ENCODE results near the gene MEIS2. TPM values are rescaled to one million over a fixed set of nuclear protein-coding genes. Genes with fewer than 3 reads are reported as not detected.

The MEIS2 gene
- total RNA-seq, 2 experiments from 2014 or later: not detected

GRCh38 chr15:37056177-37057121, 43.9 kb downstream of the MEIS2 start:
- intact Hi-C loops (cut with micrococcal nuclease): no loop called here
- H3K9me3 Mint-ChIP-seq: no peaks in the 10 kb centered on the region
- no peaks in the 10 kb centered on the region for H3K4me1 Mint-ChIP-seq (ENCODE audit: low read depth)
- no peak overlapping the region for H3K27ac Mint-ChIP-seq
- ChIA-PET POLR2A (no interaction called here), CTCF (no interaction called here)
- H3K36me3 Mint-ChIP-seq: no peaks in the 10 kb centered on the region
- no peak for DNase-seq
- peaks cover 1% of the 10 kb centered on the region for H3K27me3 Mint-ChIP-seq
- no peak overlapping the region for H3K4me3 Mint-ChIP-seq

- ChIA-PET POLR2A (no interaction called here), CTCF (no interaction called here)
- no peak for DNase-seq
- peaks cover 1% of the 10 kb centered on the region for H3K27me3 Mint-ChIP-seq
- no peaks in the 10 kb centered on the region for H3K9me3 Mint-ChIP-seq
- intact Hi-C loops (cut with micrococcal nuclease): no loop called here
- no peaks in the 10 kb centered on the region for H3K4me1 Mint-ChIP-seq (ENCODE audit: low read depth)
- H3K4me3 Mint-ChIP-seq: no peak overlapping the region
- H3K27ac Mint-ChIP-seq: no peak overlapping the region
- H3K36me3 Mint-ChIP-seq: no peaks in the 10 kb centered on the region
Observed at GRCh38 chr15:37055481-37055880, 44.9 kb downstream of the MEIS2 start.

- intact Hi-C loops (cut with micrococcal nuclease): no loop called here
- Mint-ChIP-seq H3K27ac (no peak overlapping the region), H3K9me3 (no peaks in the 10 kb centered on the region), H3K27me3 (peaks cover 1% of the 10 kb centered on the region), H3K4me3 (no peak overlapping the region), H3K36me3 (no peaks in the 10 kb centered on the region), H3K4me1 (ENCODE audit: low read depth) (no peaks in the 10 kb centered on the region)
- ChIA-PET CTCF (no interaction called here), POLR2A (no interaction called here)
- no peak for DNase-seq
Observed at GRCh38 chr15:37054336-37054735, 46.0 kb downstream of the MEIS2 start.

GRCh38 chr15:37053166-37053565, 47.2 kb downstream of the MEIS2 start:
- no peak overlapping the region for H3K4me3 Mint-ChIP-seq
- no peaks in the 10 kb centered on the region for H3K9me3 Mint-ChIP-seq
- ChIA-PET CTCF (no interaction called here), POLR2A (no interaction called here)
- DNase-seq: no peak
- intact Hi-C loops (cut with micrococcal nuclease): no loop called here
- H3K27me3 Mint-ChIP-seq: peaks cover 1% of the 10 kb centered on the region
- no peak overlapping the region for H3K27ac Mint-ChIP-seq
- no peaks in the 10 kb centered on the region for H3K4me1 Mint-ChIP-seq (ENCODE audit: low read depth)
- H3K36me3 Mint-ChIP-seq: no peaks in the 10 kb centered on the region

GRCh38 chr15:37050345-37050744, 50.0 kb downstream of the MEIS2 start:
- peaks cover 7% of the 10 kb centered on the region for H3K27me3 Mint-ChIP-seq
- ChIA-PET POLR2A (no interaction called here), CTCF (no interaction called here)
- no peaks in the 10 kb centered on the region for H3K4me1 Mint-ChIP-seq (ENCODE audit: low read depth)
- H3K27ac Mint-ChIP-seq: no peak overlapping the region
- no peaks in the 10 kb centered on the region for H3K36me3 Mint-ChIP-seq
- DNase-seq: no peak
- no peaks in the 10 kb centered on the region for H3K9me3 Mint-ChIP-seq
- no peak overlapping the region for H3K4me3 Mint-ChIP-seq
- intact Hi-C loops (cut with micrococcal nuclease): no loop called here

GRCh38 chr15:37046876-37047614, 53.3 kb downstream of the MEIS2 start:
- DNase-seq: no peak
- no peak overlapping the region for H3K4me3 Mint-ChIP-seq
- intact Hi-C loops (cut with micrococcal nuclease): no loop called here
- H3K27ac Mint-ChIP-seq: no peak overlapping the region
- H3K36me3 Mint-ChIP-seq: no peaks in the 10 kb centered on the region
- peaks cover 9% of the 10 kb centered on the region for H3K27me3 Mint-ChIP-seq
- ChIA-PET POLR2A (no interaction called here), CTCF (no interaction called here)
- H3K4me1 Mint-ChIP-seq (ENCODE audit: low read depth): no peaks in the 10 kb centered on the region
- H3K9me3 Mint-ChIP-seq: no peaks in the 10 kb centered on the region

- Mint-ChIP-seq H3K4me3 (no peak overlapping the region), H3K4me1 (ENCODE audit: low read depth) (no peaks in the 10 kb centered on the region), H3K27me3 (peaks cover 9% of the 10 kb centered on the region), H3K27ac (no peak overlapping the region), H3K9me3 (no peaks in the 10 kb centered on the region), H3K36me3 (no peaks in the 10 kb centered on the region)
- no peak for DNase-seq
- ChIA-PET CTCF (no interaction called here), POLR2A (no interaction called here)
- intact Hi-C loops (cut with micrococcal nuclease): no loop called here
Observed at GRCh38 chr15:37045859-37046740, 54.2 kb downstream of the MEIS2 start.

GRCh38 chr15:37044915-37045648, 55.3 kb downstream of the MEIS2 start:
- Mint-ChIP-seq H3K4me3 (no peak overlapping the region), H3K27me3 (peaks cover 9% of the 10 kb centered on the region), H3K36me3 (no peaks in the 10 kb centered on the region), H3K27ac (no peak overlapping the region), H3K9me3 (no peaks in the 10 kb centered on the region), H3K4me1 (ENCODE audit: low read depth) (no peaks in the 10 kb centered on the region)
- POLR2A ChIA-PET: no interaction called here
- CTCF ChIA-PET: interaction anchor here (1.2 kb wide), 1 partner anchor 89 kb away, joined by 3 read pairs; no protein-coding TSS in a partner anchor
- intact Hi-C loops (cut with micrococcal nuclease): no loop called here
- no peak for DNase-seq

GRCh38 chr15:37041836-37042235, 58.5 kb downstream of the MEIS2 start:
- H3K36me3 Mint-ChIP-seq: no peaks in the 10 kb centered on the region
- ChIA-PET POLR2A (no interaction called here), CTCF (no interaction called here)
- H3K27me3 Mint-ChIP-seq: peaks cover 9% of the 10 kb centered on the region
- no peak overlapping the region for H3K4me3 Mint-ChIP-seq
- H3K27ac Mint-ChIP-seq: no peak overlapping the region
- H3K9me3 Mint-ChIP-seq: no peaks in the 10 kb centered on the region
- intact Hi-C loops (cut with micrococcal nuclease): no loop called here
- DNase-seq: no peak
- no peaks in the 10 kb centered on the region for H3K4me1 Mint-ChIP-seq (ENCODE audit: low read depth)

GRCh38 chr15:37041042-37041441, 59.3 kb downstream of the MEIS2 start:
- no peak overlapping the region for H3K27ac Mint-ChIP-seq
- H3K9me3 Mint-ChIP-seq: no peaks in the 10 kb centered on the region
- CTCF ChIA-PET: no interaction called here
- H3K27me3 Mint-ChIP-seq: peaks cover 5% of the 10 kb centered on the region
- H3K36me3 Mint-ChIP-seq: no peaks in the 10 kb centered on the region
- no peaks in the 10 kb centered on the region for H3K4me1 Mint-ChIP-seq (ENCODE audit: low read depth)
- no peak for DNase-seq
- intact Hi-C loops (cut with micrococcal nuclease): no loop called here
- no peak overlapping the region for H3K4me3 Mint-ChIP-seq
- POLR2A ChIA-PET: no interaction called here

- ChIA-PET POLR2A (no interaction called here), CTCF (no interaction called here)
- Mint-ChIP-seq H3K4me3 (no peak overlapping the region), H3K27ac (no peak overlapping the region), H3K4me1 (ENCODE audit: low read depth) (no peaks in the 10 kb centered on the region), H3K9me3 (no peaks in the 10 kb centered on the region), H3K36me3 (no peaks in the 10 kb centered on the region), H3K27me3 (peaks cover 3% of the 10 kb centered on the region)
- DNase-seq: no peak
- intact Hi-C loops (cut with micrococcal nuclease): no loop called here
Observed at GRCh38 chr15:37040072-37040742, 60.1 kb downstream of the MEIS2 start.

Measured in activated CD4-positive, alpha-beta memory T cell treated with anti-CD3 and anti-CD28 coated beads for 36 hours (primary cell).